ENCODE data around the gene MAST2.
"Not testable (repeated sequence)": the region's sequence is repeated elsewhere in the genome, so short reads cannot be mapped to it uniquely, and the experiment has no call there.

The MAST2 gene

DNA sequence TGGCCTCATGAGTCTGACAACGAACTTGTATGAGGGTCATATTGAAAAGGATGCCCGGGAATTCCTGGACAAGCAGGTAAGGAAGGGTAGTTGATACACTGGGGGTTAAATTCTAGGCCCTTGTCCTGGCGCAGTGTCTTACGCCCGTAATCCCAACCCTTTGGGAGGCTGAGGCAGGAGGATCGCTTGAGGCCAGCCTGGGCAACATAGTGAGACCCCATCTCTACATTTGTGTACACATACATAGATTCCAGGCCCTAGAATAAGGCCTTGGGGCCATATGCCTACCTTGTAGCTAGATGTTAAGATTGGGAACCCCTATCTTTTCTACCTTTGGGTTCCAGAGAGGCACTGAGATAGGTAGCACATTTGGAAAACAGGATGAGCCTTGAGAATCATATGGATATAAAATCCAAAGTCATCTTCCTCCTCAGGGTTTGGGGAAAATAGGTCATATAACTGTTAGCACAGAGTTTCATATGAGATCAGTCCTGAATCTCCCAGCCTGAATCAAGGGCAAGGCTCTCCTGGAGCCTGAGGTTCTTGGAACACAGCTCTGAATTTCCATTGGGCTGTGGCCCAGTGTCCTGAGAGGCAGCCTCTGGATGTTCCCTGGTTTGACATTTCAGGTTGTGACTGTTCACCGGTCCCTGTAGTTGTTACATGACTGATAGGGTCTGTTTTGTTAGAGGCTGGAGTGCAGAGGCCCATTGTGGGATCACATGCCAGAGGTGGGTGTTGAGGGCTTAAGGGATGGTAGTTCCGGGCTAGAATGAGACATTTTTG lies 224.6 kb downstream of the MAST2 start:
- DNase-seq, result no peak

DNA sequence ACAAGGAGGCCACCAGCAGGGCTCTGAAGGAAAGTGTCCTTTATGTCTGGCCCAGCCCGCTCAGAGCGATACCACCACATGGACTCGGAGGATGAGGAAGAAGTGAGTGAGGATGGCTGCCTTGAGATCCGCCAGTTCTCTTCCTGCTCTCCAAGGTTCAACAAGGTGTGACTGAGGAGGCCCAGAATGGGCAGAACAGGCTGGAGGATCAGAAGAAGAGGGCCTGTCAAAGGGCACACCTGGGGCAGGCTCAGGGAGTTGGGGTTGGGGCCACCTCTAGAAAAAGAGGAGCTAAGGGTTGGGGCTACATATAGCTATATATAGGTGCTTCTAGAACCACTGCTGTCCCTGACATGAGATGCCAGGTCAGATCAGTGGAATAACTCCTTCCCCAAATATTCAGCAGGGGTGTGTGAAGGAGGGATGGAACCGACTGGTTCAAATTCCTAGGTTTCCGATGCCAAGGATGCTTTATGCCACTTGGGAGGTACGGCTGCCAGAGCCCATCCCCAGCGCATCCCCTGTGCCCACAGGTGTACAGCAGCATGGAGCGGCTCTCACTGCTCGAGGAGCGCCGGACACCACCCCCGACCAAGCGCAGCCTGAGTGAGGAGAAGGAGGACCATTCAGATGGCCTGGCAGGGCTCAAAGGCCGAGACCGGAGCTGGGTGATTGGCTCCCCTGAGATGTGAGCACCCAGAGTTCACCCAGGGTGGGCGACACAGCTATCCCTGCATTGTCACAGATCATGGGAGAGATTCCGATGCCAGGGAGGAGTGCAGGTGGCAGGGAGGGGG lies 226.9 kb downstream of the MAST2 start:
- DNase-seq, result no peak

DNA sequence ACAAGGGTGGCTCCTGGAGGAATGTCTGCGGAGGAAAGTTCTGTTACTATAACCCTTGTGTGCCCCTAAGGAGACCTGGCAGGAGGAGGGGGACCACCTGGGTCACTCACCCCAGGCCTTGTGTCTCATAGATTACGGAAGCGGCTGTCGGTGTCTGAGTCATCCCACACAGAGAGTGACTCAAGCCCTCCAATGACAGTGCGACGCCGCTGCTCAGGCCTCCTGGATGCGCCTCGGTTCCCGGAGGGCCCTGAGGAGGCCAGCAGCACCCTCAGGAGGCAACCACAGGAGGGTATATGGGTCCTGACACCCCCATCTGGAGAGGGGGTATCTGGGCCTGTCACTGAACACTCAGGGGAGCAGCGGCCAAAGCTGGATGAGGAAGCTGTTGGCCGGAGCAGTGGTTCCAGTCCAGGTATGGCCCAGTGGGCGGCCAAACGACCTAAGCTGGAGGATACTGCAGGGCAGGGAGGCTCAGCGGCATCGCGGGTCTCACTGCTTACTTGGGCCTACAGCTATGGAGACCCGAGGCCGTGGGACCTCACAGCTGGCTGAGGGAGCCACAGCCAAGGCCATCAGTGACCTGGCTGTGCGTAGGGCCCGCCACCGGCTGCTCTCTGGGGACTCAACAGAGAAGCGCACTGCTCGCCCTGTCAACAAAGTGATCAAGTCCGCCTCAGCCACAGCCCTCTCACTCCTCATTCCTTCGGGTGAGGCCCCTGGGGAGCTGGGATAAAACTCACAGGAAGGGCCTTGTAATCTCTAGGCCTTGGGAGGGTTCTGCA lies 227.7 kb downstream of the MAST2 start:
- no peak for DNase-seq

DNA sequence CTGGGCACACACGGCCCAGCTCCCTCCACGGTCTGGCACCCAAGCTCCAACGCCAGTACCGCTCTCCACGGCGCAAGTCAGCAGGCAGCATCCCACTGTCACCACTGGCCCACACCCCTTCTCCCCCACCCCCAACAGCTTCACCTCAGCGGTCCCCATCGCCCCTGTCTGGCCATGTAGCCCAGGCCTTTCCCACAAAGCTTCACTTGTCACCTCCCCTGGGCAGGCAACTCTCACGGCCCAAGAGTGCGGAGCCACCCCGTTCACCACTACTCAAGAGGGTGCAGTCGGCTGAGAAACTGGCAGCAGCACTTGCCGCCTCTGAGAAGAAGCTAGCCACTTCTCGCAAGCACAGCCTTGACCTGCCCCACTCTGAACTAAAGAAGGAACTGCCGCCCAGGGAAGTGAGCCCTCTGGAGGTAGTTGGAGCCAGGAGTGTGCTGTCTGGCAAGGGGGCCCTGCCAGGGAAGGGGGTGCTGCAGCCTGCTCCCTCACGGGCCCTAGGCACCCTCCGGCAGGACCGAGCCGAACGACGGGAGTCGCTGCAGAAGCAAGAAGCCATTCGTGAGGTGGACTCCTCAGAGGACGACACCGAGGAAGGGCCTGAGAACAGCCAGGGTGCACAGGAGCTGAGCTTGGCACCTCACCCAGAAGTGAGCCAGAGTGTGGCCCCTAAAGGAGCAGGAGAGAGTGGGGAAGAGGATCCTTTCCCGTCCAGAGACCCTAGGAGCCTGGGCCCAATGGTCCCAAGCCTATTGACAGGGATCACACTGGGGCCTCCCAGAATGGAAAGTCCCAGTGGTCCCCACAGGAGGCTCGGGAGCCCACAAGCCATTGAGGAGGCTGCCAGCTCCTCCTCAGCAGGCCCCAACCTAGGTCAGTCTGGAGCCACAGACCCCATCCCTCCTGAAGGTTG lies 231.4 kb downstream of the MAST2 start:
- DNase-seq, result no peak

DNA sequence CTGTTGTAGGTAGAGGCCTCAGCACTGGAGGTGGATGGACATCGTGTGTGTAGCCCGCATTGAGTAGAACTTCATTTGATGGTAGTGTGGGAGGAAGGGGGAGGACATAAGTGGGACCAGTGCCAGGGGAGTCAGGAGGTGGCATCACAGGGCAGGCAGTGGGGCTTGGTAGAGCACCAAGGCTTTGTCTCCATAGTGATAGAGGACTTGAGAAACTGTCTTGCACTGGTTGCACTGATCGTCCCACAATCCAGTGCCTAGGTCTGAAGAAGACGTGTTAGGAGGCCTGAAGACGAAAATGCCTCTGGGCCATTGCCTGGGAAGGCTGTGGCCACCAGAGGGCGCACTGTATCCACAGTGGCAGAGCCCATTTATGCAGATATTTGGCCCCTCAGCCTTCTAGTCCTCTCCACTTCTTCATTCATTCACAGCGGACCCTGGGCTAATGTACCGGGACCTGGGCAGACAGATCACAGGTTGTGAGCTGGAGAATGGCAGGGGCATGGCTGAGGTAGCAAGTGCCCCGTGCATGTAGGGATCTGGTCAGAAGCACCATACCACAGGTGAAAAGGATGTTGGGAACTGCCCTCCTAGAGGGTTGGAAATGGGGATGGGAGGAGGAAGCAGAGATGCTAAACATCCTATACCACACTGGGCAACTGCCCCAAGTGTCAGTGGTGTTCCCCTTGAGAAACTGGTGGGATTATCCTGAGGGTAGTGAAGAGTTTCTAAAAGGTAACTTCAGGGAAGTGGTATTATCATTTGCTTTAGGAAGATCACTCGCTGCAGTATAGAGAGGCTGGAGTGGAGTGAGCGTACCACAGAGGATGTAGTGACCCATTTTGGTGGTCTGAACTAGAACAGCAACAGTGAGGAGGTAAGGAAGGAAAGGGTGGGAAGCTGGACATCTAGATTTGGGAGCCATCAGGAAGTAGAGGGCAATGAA lies 233.8 kb downstream of the MAST2 start:
- DNase-seq, result peak; percentile 65

DNA sequence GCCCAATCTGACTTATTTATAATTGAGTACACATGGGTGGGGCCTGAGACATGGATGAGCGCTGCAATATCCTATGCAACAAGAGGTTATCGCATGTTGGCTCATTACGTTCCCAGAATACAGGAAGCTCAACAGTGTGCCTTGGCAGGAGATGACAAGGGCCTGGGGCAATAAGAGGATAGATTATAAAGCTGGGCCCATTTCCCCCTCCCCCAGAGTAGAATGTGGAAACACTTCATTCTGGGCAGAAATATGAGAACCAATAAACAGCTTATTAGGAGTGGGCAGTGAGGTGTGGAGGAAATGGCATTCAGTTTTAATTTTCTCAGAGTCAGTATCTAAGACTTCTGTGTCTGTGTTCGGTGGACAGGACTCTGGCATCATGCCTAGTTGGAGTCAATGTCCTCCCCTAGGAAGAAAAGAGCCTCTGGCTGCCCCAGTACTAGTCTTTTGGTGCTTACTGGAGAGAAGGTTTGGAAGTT lies 236.2 kb downstream of the MAST2 start:
- DNase-seq, result no peak

DNA sequence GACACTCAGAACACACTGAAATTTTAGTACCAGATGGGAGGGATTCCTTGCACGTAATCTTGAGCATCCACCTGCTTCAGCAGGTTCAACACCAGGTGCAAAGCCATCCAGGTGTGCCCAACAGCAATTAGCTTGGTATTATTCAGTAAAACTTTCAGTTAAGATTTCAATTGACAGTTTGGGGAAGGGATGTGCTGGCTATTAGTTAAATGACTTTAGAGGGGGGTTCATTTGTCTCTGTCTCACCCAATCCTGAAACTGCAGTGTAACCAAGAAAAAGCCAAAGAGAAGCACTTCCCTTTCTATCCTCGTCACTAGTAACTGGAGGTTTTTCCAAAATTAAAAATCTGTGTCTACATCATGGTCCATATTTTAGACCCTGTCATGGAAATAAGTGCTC lies 238.1 kb downstream of the MAST2 start:
- no peak for DNase-seq

DNA sequence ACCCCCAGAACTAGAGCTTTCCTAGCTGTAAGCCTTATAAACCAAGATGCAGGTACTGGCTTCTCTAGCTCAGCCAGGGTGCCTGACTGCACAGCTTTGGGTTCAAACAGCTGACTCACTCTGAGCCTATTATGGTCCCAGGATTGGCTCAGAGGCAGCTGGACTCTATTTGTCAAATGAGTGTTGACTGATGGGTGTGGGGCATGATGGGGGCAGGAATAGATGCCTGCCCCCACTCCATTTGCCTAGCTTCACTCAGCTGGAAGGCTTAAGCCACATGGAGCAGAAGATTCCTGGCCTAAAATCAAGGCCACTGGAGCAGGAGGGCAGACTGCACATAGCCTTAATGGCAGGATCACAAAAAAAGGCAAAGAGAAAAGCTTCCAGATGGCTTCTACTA lies 238.6 kb downstream of the MAST2 start:
- no peak for DNase-seq

DNA sequence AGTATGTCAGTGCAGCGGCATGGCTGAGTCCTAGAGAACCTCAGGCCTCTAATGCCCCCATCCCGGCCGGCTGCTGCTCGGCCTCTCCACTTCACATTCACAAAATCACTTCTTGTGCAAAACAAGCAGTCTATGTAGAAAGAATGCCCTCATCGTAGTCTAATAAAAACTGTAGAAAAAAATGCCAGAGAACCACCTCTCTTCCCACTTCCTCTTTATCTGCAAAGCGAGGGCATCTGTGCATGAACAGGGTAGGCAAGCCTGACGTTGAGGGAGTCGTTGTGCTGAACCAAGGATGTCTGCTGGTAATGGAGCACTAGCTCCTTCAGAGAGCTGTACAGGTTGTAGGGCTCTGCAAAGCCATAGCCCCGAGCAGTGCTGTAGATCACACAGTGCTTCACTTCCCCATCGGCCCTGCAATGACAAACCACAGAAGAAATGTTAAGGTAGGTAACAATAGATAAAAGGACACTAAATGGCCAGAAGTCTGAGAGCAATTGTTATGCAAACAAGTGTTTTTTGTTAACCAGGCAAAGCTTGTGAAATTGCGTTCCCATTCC lies 240.1 kb downstream of the MAST2 start:
- DNase-seq, result no peak

DNA sequence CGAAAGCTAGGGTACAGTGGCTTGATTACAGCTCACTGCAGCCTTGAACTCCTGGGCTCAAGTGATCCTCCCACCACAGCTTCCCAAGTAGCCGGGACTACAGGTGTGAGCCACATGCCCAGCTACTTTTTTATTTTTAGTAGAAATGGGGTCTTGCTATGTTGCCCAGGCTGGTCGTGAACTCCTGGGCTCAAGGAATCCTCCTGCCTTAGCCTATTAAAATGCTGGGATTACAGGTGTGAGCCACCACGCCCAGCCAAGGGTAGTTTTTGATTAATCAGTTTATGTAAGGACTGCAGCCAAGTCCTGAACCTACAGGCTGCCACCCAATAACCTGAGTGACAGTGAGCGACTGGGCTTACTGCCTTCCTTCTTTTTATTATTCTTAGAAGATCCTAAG lies 240.7 kb downstream of the MAST2 start:
- no peak for DNase-seq

DNA sequence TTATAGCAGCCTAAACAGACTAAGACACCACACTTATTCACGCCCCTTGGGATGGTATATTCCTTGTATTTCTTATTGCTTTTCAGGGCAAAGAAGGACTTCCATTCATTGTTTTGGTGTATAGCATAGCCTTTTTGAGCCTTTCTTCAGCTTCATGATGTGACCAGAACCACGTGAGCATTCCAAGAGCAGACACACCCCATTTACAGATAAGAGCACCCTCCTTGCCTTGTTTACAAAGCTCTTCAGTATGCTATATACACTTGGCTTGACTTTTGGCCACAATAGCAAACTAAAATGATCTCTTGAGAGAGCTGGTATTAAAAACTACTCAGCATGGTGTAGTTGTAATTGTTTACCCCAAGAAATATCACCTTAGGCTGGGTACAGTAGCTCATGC lies 250.3 kb downstream of the MAST2 start:
- no peak for DNase-seq

DNA sequence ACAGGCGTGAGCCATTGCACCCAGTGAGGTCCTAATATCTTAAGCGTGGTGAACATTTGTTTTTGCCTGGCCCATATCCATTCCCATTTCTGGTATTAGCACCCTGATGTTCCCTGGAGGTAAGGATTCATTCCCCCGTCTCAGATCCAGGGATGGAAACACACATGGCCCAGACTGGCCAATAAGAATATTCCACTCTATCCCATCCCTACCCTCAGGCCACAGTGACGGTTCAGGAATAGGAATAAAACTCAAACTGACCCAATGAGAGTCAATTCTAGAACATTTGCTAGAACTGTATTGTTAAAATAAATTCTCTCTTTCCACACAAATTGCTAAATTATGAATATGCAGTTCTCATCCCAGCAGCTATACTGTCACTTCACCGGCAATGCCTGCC lies 252.9 kb downstream of the MAST2 start:
- no peak for DNase-seq

DNA sequence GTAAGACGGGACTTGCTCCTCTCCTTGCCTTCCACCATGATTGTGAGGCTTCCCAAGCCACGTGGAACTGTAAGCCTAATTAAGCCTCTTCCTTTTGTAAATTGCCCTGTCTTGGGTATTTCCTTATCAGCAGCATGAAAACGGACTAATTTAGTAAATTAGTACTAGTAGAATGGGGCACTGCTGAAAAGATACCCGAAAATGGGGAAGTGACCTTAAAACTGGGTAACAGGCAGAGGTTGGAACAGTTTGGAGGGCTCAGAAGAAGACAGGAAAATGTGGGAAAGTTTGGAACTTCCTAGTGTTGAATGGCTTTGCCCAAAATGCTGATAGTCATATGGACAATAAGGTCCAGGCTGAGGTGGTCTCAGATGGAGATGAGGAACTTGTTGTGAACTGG lies 253.8 kb downstream of the MAST2 start:
- not testable (repeated sequence) for DNase-seq

DNA sequence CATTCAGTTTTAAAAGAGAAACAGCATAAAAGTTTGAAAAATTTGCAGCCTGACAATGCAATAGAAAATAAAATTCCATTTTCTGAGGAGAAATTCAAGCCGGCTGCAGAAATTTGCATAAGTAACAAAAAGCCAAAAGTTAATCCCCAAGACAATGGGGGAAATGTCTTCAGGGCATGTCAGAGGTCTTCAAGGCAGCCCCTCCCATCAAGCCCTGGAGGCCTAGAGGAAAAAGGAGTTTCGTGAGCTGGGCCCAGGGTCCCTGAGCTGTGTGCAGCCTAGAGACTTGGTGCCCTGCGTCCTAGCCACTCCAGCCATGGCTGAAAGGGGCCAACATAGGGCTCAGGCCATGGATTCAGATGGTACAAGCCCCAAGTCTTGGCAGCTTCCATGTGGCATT lies 254.4 kb downstream of the MAST2 start:
- DNase-seq, result no peak

DNA sequence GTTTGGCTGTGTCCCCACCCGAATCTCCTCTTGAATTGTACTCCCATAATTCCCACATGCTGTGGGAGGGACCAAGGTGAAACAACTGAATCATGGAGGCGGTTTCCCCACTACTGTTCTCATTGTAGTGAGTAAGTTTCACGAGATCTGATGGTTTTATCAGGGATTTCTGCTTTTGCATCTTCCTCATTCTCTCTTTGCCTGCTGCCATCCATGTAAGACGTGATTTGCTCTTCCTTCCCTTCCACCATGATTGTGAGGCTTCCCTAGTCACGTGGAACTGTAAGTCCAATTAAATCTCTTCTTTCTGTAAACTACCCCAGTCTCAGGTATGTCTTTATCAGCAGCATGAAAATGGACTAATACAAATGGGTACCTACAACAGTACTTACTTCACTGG lies 255.5 kb downstream of the MAST2 start:
- DNase-seq, result no peak

DNA sequence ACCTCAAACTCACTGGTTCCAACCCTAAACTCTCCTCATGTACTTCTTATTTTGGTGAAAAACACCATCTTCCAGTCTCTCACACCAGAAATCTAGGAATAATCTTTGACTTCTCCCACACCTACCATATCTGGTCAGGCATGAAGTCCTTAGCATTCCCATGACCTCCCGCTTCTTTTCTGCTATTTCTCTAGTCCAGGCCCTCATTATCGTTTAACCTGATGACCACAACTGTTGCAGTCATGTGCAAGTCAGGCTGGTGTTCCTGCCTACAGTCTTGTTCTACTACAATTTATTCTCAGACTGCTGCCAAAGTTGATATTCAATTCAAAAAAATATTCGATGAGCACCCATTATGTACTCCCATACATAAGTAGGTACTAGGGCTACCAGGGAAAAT lies 257.7 kb downstream of the MAST2 start:
- DNase-seq, result no peak

DNA sequence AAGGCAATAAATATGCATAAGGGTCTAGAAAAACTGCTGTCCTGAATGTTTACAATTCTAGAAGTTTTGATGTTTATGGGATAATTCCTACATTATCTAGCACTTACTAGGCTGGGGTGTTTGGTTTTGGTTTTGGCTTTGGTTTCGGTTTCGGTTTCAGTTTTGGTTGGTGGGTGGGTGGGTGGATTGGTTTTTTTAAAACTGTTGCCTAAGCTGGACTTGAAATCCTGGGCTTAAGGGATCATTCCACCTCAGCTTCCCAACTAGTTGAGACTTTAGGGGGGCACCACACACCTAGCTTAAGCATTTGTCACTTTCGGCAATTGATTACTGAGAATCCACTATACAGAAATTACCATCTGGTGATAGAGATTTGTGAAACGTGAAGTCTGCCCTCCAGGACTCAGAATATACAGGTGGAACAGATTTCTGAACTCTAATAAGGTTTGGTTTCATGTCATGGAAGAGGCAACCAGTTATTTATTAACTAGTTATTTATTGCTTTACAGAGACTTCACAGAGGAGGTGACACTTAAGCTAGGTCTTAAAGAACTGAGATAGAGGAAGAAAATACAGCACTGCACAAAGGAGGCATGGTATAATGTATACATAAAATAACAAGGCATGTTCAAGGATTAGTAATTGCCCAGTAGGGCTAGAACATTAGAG lies 259.4 kb downstream of the MAST2 start:
- no peak for DNase-seq

DNA sequence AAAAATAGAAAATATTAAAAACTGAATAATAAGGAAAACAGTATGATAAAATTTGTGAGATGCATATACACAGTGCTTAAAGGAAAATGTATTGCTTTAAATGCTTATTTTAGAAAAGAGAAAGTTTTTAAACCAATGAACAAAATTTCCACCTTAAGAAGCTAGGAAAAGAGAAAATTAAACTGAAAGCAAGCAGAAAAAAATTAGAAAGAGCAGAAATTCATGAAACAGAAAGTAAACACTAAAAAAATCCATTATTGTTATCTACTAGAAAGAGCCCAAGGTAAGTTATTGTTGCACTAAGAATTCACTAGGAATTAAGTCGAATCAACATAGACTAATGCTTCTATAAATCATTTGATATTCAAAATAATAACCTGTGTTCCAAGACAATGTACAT lies 261.3 kb downstream of the MAST2 start:
- DNase-seq, result no peak

DNA sequence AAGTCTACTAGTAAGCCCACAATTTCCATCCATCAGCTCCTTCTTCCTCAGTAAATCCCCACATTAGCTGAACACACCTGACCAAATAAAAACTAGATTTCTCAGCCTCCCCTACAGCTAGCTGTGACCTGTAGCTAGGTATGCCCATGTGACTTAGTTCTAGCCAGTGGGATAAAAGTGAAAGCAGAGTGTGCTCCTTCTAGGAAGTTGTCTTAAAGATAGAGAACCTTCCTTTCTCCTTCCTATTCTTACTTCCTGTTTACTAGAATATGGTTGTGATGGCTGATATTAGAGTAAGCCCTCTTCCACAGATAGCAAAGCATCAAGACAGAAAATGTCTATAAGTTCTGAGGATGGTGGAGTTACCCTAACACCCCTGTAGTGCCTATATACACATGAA lies 262.0 kb downstream of the MAST2 start:
- DNase-seq, result no peak

DNA sequence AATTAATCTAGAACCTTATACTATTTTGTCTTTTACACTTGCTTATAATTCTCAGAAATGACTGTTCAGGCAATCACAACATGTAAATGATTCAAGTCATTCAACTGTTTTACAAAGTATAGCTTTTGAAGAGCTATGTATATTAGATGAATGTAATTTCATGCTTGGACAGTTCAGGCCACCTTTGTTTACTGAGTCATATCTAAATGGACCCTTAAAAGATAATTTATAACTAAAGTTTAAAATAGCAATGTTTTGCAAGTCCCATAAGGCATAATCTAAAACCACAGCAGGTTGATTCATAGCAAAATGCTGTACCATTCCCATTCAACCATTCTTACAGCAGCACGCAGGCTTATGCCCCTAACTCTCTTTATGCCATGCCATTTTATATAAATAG lies 264.2 kb downstream of the MAST2 start:
- no peak for DNase-seq

Measured in right kidney (tissue), 1 donor.